ENCODE measurements around the gene PLGRKT. TPM values are rescaled to one million over a fixed set of nuclear protein-coding genes. Genes with fewer than 3 reads are reported as not detected.
"Not testable (repeated sequence)": the region's sequence is repeated elsewhere in the genome, so short reads cannot be mapped to it uniquely, and the experiment has no call there.

The PLGRKT gene
- total RNA-seq, 8 experiments from 2014 or later: 21.5 to 32.0 (median 26.1) TPM

- no peak for ATAC-seq (replicated peaks in 6 of 8)
- WGBS, 10 experiments: 79 to 100% (median 96%) methylated on average over 1 to 2 of the region's 2 CpGs; no CpG with 5 or more reads in 4 of the 10 experiments
- no peak overlapping the region for H3K27ac ChIP-seq
- H3K4me1 ChIP-seq (replicated peaks in 1 of 2): peaks cover 11 to 13% of the 10 kb centered on the region in 2 donors
- in situ Hi-C loops (cut with MboI; ENCODE audit: low pct_unique_long_range_greater_than_20kb in 2 of 9, low sequenced_read_pairs in 9 of 9, unreplicated experiment in 9 of 9): loop anchor here in 3 of 9 experiments (25.0 kb wide), 2 partner anchors 249 to 674 kb away; partner anchors contain the start of gene INSL6 (in 3 of the 3)
- peak overlapping the region in 1 of 5 donors; percentile 53 for H3K4me3 ChIP-seq
Measured at GRCh38 chr9:5436441-5436840, 1.3 kb downstream of the PLGRKT start.

- WGBS, 10 experiments: 40 to 100% (median 90%) methylated on average over 1 to 3 of the region's 3 CpGs; no CpG with 5 or more reads in 1 of the 10 experiments
- in situ Hi-C loops (cut with MboI; ENCODE audit: low pct_unique_long_range_greater_than_20kb in 2 of 9, low sequenced_read_pairs in 9 of 9, unreplicated experiment in 9 of 9): loop anchor here in 3 of 9 experiments (25.0 kb wide), 2 partner anchors 249 to 674 kb away; partner anchors contain the start of gene INSL6 (in 3 of the 3)
- ATAC-seq (replicated peaks in 6 of 8): no peak
Measured at GRCh38 chr9:5435912-5436311, 1.8 kb downstream of the PLGRKT start.

DNA sequence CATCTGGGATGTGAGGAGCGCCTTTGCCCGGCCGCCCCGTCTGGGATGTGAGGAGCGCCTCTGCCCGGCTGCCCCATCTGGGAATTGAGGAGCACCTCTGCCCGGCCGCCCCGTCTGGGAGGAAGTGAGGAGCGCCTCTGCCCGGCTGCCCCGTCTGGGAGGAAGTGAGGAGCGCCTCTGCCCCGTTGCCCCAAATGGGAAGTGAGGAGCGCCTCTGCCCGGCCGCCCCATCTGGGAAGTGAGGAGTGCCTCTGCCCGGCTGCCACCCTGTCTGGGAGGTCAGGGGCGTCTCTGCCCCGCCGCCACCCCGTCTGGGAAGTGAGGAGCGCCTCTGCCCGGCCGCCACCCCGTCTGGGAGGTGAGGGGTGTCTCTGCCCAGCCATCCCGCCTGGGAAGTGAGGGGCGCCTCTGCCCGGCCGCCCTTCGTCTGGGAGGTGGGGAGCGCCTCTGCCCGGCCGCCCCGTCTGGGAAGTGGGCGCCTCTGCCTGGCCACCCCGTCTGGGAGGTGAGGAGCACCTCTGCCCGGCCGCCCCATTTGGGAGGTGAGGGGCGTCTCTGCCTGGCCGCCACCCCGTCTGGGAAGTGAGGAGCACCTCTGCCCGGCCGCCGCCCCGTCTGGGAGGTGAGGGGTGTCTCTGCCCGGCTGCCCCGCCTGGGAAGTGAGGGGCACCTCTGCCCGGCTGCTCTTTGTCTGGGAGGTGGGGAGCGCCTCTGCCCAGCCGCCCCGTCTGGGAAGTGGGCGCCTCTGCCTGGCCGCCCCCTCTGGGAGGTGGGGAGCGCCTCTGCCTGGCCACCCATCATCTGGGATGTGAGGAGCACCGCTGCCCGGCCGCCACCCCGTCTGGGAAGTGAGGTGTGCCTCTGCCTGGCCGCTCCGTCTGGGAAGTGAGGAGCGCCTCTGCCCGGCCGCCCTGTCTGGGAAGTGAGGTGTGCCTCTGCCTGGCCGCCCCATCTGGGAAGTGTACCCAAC lies 3.6 kb downstream of the PLGRKT start:
- not testable (repeated sequence) for H3K27ac ChIP-seq; H3K4me3 ChIP-seq; ATAC-seq (replicated peaks in 6 of 8)
- no CpG with 5 or more reads among the region's 65 CpGs for WGBS, 10 experiments
- in situ Hi-C loops (cut with MboI; ENCODE audit: low pct_unique_long_range_greater_than_20kb in 2 of 9, low sequenced_read_pairs in 9 of 9, unreplicated experiment in 9 of 9): loop anchor here in 3 of 9 experiments (25.0 kb wide), 2 partner anchors 247 to 672 kb away; partner anchors contain the start of gene INSL6 (in 3 of the 3)
- H3K4me1 ChIP-seq (replicated peaks in 1 of 2): peaks cover 11 to 13% of the 10 kb centered on the region in 2 donors

More at GRCh38 chr9:5435912-5436311, 1.8 kb downstream of the PLGRKT start:
- Histone ChIP-seq H3K4me3 (no peak overlapping the region), H3K4me1 (replicated peaks in 1 of 2) (peaks cover 11 to 13% of the 10 kb centered on the region in 2 donors), H3K27ac (no peak overlapping the region)

DNA sequence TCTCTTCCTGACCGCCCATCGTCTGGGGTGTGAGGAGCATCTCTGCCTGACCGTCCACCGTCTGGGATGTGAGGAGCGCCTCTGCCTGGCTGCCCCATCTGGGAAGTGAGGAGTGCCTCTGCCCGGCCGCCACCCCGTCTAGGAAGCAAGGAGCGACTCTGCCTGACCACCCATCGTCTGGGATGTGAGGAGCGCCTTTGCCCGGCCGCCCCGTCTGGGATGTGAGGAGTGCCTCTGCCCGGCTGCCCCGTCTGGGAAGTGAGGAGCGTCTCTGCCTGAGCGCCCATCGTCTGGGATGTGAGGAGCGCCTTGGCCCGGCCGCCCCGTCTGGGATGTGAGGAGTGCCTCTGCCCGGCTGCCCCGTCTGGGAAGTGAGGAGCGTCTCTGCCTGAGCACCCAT lies 4.4 kb downstream of the PLGRKT start:
- not testable (repeated sequence) for H3K4me1 ChIP-seq (replicated peaks in 1 of 2); H3K27ac ChIP-seq; ATAC-seq (replicated peaks in 6 of 8); H3K4me3 ChIP-seq
- WGBS, 10 experiments: 80 to 100% methylated on average over 1 of the region's 26 CpGs; no CpG with 5 or more reads in 8 of the 10 experiments
- in situ Hi-C loops (cut with MboI; ENCODE audit: low pct_unique_long_range_greater_than_20kb in 2 of 9, low sequenced_read_pairs in 9 of 9, unreplicated experiment in 9 of 9): loop anchor here in 3 of 9 experiments (25.0 kb wide), 2 partner anchors 246 to 671 kb away; partner anchors contain the start of gene INSL6 (in 3 of the 3)

DNA sequence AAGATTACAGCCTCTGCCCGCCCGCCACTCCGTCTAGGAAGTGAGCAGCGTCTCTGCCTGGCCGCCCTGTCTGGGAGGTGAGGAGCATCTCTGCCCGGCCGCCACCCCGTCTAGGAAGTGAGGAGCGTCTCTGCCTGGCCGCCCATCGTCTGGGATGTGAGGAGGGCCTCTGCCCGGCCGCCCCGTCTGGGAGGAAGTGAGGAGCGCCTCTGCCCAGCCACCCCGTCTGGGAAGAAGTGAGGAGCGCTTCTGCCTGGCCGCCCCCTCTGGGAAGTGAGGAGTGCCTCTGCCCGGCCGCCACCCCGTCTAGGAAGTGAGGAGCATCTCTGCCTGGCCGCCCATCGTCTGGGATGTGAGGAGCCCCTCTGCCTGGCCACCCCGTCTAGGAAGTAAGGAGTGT lies 4.8 kb downstream of the PLGRKT start:
- WGBS, 10 experiments: no CpG with 5 or more reads among the region's 24 CpGs
- not testable (repeated sequence) for ATAC-seq (replicated peaks in 6 of 8); H3K4me3 ChIP-seq; H3K4me1 ChIP-seq (replicated peaks in 1 of 2); H3K27ac ChIP-seq
- in situ Hi-C loops (cut with MboI; ENCODE audit: low pct_unique_long_range_greater_than_20kb in 2 of 9, low sequenced_read_pairs in 9 of 9, unreplicated experiment in 9 of 9): loop anchor here in 3 of 9 experiments (25.0 kb wide), 2 partner anchors 246 to 671 kb away; partner anchors contain the start of gene INSL6 (in 3 of the 3)

- 56 to 100% (median 100%) methylated on average over 1 to 3 of the region's 3 CpGs; no CpG with 5 or more reads in 2 of the 10 experiments for WGBS, 10 experiments
- ATAC-seq (replicated peaks in 6 of 8): no peak
- Histone ChIP-seq H3K4me1 (replicated peaks in 1 of 2) (no peaks in the 10 kb centered on the region), H3K4me3 (no peak overlapping the region), H3K27ac (no peak overlapping the region)
- in situ Hi-C loops (cut with MboI; ENCODE audit: low pct_unique_long_range_greater_than_20kb in 2 of 9, low sequenced_read_pairs in 9 of 9, unreplicated experiment in 9 of 9): loop anchor here in 3 of 9 experiments (25.0 kb wide), 2 partner anchors 244 to 669 kb away; partner anchors contain the start of gene INSL6 (in 3 of the 3)
Measured at GRCh38 chr9:5430912-5431311, 6.8 kb downstream of the PLGRKT start.

DNA sequence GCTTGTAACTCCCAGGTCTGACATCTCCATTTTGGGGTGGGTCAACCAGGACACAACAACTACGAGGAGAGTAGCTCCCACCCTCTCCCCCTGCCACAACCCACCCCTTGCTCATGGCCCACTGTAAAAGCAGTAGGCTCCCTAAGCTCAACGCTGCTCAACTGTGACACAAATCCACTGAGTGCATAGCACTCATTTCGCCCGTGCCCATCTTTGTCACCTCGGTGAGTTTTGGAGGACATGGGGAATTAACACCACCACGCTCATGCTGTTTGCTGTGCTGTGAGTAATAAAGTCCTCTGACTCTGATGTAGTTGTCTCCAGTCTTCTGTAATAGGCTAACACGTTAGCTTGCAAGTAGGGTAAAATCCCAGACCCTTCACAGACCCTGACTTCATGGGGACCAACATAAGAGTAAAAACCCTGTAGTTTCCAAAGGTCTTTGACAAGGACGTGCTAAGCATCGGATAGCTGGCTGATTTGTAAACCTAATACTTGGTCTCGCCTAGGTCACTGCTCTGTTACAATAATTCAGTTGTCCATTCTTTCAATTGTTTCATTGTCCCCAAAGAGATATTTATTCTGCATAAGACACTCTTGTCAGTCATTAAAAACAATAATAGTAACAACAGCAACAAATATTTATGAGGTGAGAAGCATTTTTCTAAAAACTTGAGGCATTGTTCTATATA lies 7.7 kb downstream of the PLGRKT start:
- 89 to 100% (median 100%) methylated on average over 1 to 6 of the region's 10 CpGs; no CpG with 5 or more reads in 4 of the 10 experiments for WGBS, 10 experiments

GRCh38 chr9:5428794-5429528 lies 8.8 kb downstream of the PLGRKT start:
- no peak overlapping the region for H3K4me3 ChIP-seq
- no peak overlapping the region for H3K27ac ChIP-seq
- H3K4me1 ChIP-seq (replicated peaks in 1 of 2): no peaks in the 10 kb centered on the region
- ATAC-seq (replicated peaks in 6 of 8): peak in 1 of 8 experiments; percentile 22
- 40 to 100% (median 90%) methylated on average over 1 to 2 of the region's 2 CpGs; no CpG with 5 or more reads in 2 of the 10 experiments for WGBS, 10 experiments
- in situ Hi-C loops (cut with MboI; ENCODE audit: low pct_unique_long_range_greater_than_20kb in 2 of 9, low sequenced_read_pairs in 9 of 9, unreplicated experiment in 9 of 9): loop anchor here in 3 of 9 experiments (25.0 kb wide), 2 partner anchors 242 to 667 kb away; partner anchors contain the start of gene INSL6 (in 3 of the 3)

More for the DNA sequence above, 7.7 kb downstream of the PLGRKT start:
- no peak for ATAC-seq (replicated peaks in 6 of 8)
- in situ Hi-C loops (cut with MboI; ENCODE audit: low pct_unique_long_range_greater_than_20kb in 2 of 9, low sequenced_read_pairs in 9 of 9, unreplicated experiment in 9 of 9): loop anchor here in 3 of 9 experiments (25.0 kb wide), 2 partner anchors 243 to 668 kb away; partner anchors contain the start of gene INSL6 (in 3 of the 3)
- Histone ChIP-seq H3K4me1 (replicated peaks in 1 of 2) (no peaks in the 10 kb centered on the region), H3K27ac (no peak overlapping the region), H3K4me3 (no peak overlapping the region)

GRCh38 chr9:5428172-5428571 lies 9.6 kb downstream of the PLGRKT start:
- WGBS, 10 experiments: 0 to 100% (median 70%) methylated on average over 1 to 2 of the region's 3 CpGs; no CpG with 5 or more reads in 2 of the 10 experiments
- Histone ChIP-seq H3K4me1 (replicated peaks in 1 of 2) (no peaks in the 10 kb centered on the region), H3K4me3 (no peak overlapping the region), H3K27ac (no peak overlapping the region)
- ATAC-seq (replicated peaks in 6 of 8): no peak
- in situ Hi-C loops (cut with MboI; ENCODE audit: low pct_unique_long_range_greater_than_20kb in 2 of 9, low sequenced_read_pairs in 9 of 9, unreplicated experiment in 9 of 9): loop anchor here in 3 of 9 experiments (25.0 kb wide), 2 partner anchors 241 to 666 kb away; partner anchors contain the start of gene INSL6 (in 3 of the 3)

DNA sequence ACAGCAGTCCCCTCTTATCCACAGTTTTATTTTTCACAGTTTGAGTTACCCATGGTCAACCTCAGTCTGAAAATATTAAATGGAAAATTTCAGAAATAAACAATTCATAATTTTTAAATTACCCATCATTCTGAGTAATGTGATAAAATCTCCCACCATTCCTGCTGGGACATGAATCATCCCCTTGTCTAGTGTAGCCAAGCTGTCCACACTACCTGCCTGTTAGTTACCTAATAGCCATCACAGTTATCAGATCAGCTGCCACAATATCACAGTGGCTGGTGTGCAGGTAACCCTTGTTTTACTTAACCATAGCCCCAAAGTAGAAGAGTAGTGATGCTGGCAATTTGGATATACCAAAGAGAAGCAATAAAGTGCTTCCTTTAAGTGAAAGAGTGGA lies 10.7 kb downstream of the PLGRKT start:
- no peak for ATAC-seq (replicated peaks in 6 of 8)
- H3K27ac ChIP-seq: no peak overlapping the region
- no peaks in the 10 kb centered on the region for H3K4me1 ChIP-seq (replicated peaks in 1 of 2)
- in situ Hi-C loops (cut with MboI; ENCODE audit: low pct_unique_long_range_greater_than_20kb in 2 of 9, low sequenced_read_pairs in 9 of 9, unreplicated experiment in 9 of 9): loop anchor here in 3 of 9 experiments (25.0 kb wide), 2 partner anchors 240 to 665 kb away; partner anchors contain the start of gene INSL6 (in 3 of the 3)
- H3K4me3 ChIP-seq: no peak overlapping the region

GRCh38 chr9:5425006-5425628 lies 12.6 kb downstream of the PLGRKT start:
- Histone ChIP-seq H3K4me3 (no peak overlapping the region), H3K27ac (no peak overlapping the region), H3K4me1 (replicated peaks in 1 of 2) (no peaks in the 10 kb centered on the region)
- ATAC-seq (replicated peaks in 6 of 8): peak in 3 of 8 experiments; percentile 35 to 51 (median 36)
- in situ Hi-C loops (cut with MboI; ENCODE audit: low pct_unique_long_range_greater_than_20kb in 2 of 9, low sequenced_read_pairs in 9 of 9, unreplicated experiment in 9 of 9): loop anchor here in 3 of 9 experiments (25.0 kb wide), 2 partner anchors 238 to 663 kb away; partner anchors contain the start of gene INSL6 (in 3 of the 3)
- WGBS, 10 experiments: 73 to 100% (median 93%) methylated on average over 1 to 2 of the region's 2 CpGs; no CpG with 5 or more reads in 1 of the 10 experiments

Data from motor neuron (in vitro differentiated cells).